HG02852 (cell line): ENCODE results near the gene KRT17.
"Not testable (repeated sequence)": the region's sequence is repeated elsewhere in the genome, so short reads cannot be mapped to it uniquely, and the experiment has no call there.

Experiments used
- ATAC-seq: cut with Tn5 transposase; IDR thresholded peaks from one replicate; pipeline ENCODE4 v1.9.1; 2021; ENCODE audit warnings: mild to moderate bottlenecking, moderate library complexity; ENCODE audit not compliant: unreplicated experiment

The KRT17 gene

GRCh38 chr17:41600318-41600717, 24.1 kb downstream of the KRT17 start:
- no peak for ATAC-seq

- ATAC-seq = no peak
Measured at GRCh38 chr17:41599680-41600079, 24.7 kb downstream of the KRT17 start.

- ATAC-seq = no peak
Measured at GRCh38 chr17:41595585-41595984, 28.8 kb downstream of the KRT17 start.

- ATAC-seq = no peak
Measured at GRCh38 chr17:41594363-41594915, 29.9 kb downstream of the KRT17 start.

- ATAC-seq = no peak
Measured at GRCh38 chr17:41593306-41593981, 30.9 kb downstream of the KRT17 start.

- ATAC-seq = no peak
Measured at GRCh38 chr17:41592601-41593305, 31.6 kb downstream of the KRT17 start.

GRCh38 chr17:41589301-41589700, 35.1 kb downstream of the KRT17 start:
- ATAC-seq = no peak

- no peak for ATAC-seq
Measured at GRCh38 chr17:41588126-41588810, 36.1 kb downstream of the KRT17 start.

GRCh38 chr17:41586863-41587495, 37.4 kb downstream of the KRT17 start, which contains the start of gene KRT14:
Gene KRT14, minus strand, starts transcription at chr17:41586895. Its CDS starts 61 bp downstream, at chr17:41586834.
- ATAC-seq = no peak

GRCh38 chr17:41585301-41586056, 38.9 kb downstream of the KRT17 start:
- ATAC-seq = no peak

GRCh38 chr17:41584331-41584927, 39.9 kb downstream of the KRT17 start:
- not testable (repeated sequence) for ATAC-seq

- no peak for ATAC-seq
Measured at GRCh38 chr17:41583137-41584127, 40.9 kb downstream of the KRT17 start.

GRCh38 chr17:41582061-41582968, 42.1 kb downstream of the KRT17 start:
- ATAC-seq = not testable (repeated sequence)

GRCh38 chr17:41581366-41582060, 42.9 kb downstream of the KRT17 start:
- no peak for ATAC-seq

GRCh38 chr17:41580687-41581365, 43.5 kb downstream of the KRT17 start:
- ATAC-seq = no peak

- ATAC-seq = no peak
Measured at GRCh38 chr17:41580244-41580575, 44.2 kb downstream of the KRT17 start.
